Astrocyte (in vitro differentiated cells and primary cell): Measurements from ENCODE around the gene EXOSC7. TPM values are rescaled to one million over a fixed set of nuclear protein-coding genes. Genes with fewer than 3 reads are reported as not detected.

ENCODE experiments used
- DNase-seq: peaks from one replicate; pipeline ENCODE4 v3.0.0-alpha.2; 2010; ENCODE audit warnings: low read depth
- FAIRE-seq: peaks from 2 replicates; lab custom pipeline; 2011; peaks lifted over from hg19 to GRCh38; lab: Jason Lieb, UNC
- H2AFZ ChIP-seq: 2 replicates; pipeline ENCODE4 v1.6.0; 2012; ENCODE audit warnings: low read depth, low read length, inconsistent platforms
- H3K27ac ChIP-seq: 2 replicates; pipeline ENCODE4 v1.5.1; 2011; ENCODE audit warnings: low read depth, low read length, inconsistent platforms
- H3K27me3 ChIP-seq: 2 replicates; pipeline ENCODE4 v1.6.0; 2011; ENCODE audit warnings: low read length, inconsistent platforms; ENCODE audit not compliant: insufficient read depth
- H3K36me3 ChIP-seq: 2 replicates; pipeline ENCODE4 v1.5.1; 2011; ENCODE audit warnings: low read length, inconsistent platforms; ENCODE audit not compliant: insufficient read depth
- H3K4me1 ChIP-seq: 2 replicates; pipeline ENCODE4 v1.5.1; 2011; ENCODE audit warnings: low read length, inconsistent platforms; ENCODE audit not compliant: insufficient read depth
- H3K4me2 ChIP-seq: 2 replicates; pipeline ENCODE4 v1.6.0; 2012; ENCODE audit warnings: low read length, inconsistent platforms
- H3K4me3 ChIP-seq: 2 replicates; pipeline ENCODE4 v1.5.1; 2011; ENCODE audit warnings: low read depth, mild to moderate bottlenecking, low read length, inconsistent platforms; ENCODE audit not compliant: insufficient read depth
- H3K79me2 ChIP-seq: 2 replicates; pipeline ENCODE4 v1.6.0; 2012; ENCODE audit warnings: mild to moderate bottlenecking, low read length, inconsistent platforms; ENCODE audit not compliant: insufficient read depth
- H3K9ac ChIP-seq: 2 replicates; pipeline ENCODE4 v1.6.0; 2012; ENCODE audit warnings: mild to moderate bottlenecking, low read length, inconsistent platforms
- H3K9me3 ChIP-seq: 2 replicates; pipeline ENCODE4 v1.5.1; 2012; ENCODE audit warnings: low read depth, mild to moderate bottlenecking, low read length, inconsistent platforms; ENCODE audit not compliant: insufficient read depth
- H4K20me1 ChIP-seq: 2 replicates; pipeline ENCODE4 v1.6.0; 2012; ENCODE audit warnings: low read length, inconsistent platforms; ENCODE audit not compliant: insufficient read depth
- H3K27ac Mint-ChIP-seq: one replicate; pipeline ENCODE4 v1.8.0; 2021; ENCODE audit warnings: mild to moderate bottlenecking, mixed read lengths; ENCODE audit not compliant: unreplicated experiment
- H3K27me3 Mint-ChIP-seq: one replicate; pipeline ENCODE4 v1.8.0; 2021; ENCODE audit warnings: low read depth, mixed read lengths; ENCODE audit not compliant: unreplicated experiment
- H3K36me3 Mint-ChIP-seq: one replicate; pipeline ENCODE4 v1.8.0; 2021; ENCODE audit warnings: low read depth, mixed read lengths; ENCODE audit not compliant: unreplicated experiment
- H3K4me1 Mint-ChIP-seq: one replicate; pipeline ENCODE4 v1.8.0; 2021; ENCODE audit warnings: low read depth, mixed read lengths; ENCODE audit not compliant: unreplicated experiment
- H3K4me3 Mint-ChIP-seq: one replicate; pipeline ENCODE4 v1.8.0; 2021; ENCODE audit warnings: mild to moderate bottlenecking, moderate library complexity, mixed read lengths; ENCODE audit not compliant: unreplicated experiment
- H3K9me3 Mint-ChIP-seq: one replicate; pipeline ENCODE4 v1.8.0; 2021; ENCODE audit warnings: mild to moderate bottlenecking, mixed read lengths; ENCODE audit not compliant: unreplicated experiment
- CTCF ChIP-seq: IDR thresholded peaks from 2 replicates; pipeline ENCODE4 v1.5.1; 2011; ENCODE audit warnings: low read depth, mild to moderate bottlenecking, inconsistent platforms, low read length, moderate library complexity; ENCODE audit not compliant: insufficient read depth
- EZH2 ChIP-seq: IDR thresholded peaks from 2 replicates; pipeline ENCODE4 v1.6.1; 2012; ENCODE audit warnings: mild to moderate bottlenecking, low read length, inconsistent platforms; ENCODE audit not compliant: insufficient read depth
- total RNA-seq: library from RNA; stranded (reverse); gene quantifications from 2 replicates; pipeline ENCODE4 v1.2.1, GENCODE V29; 2021

EXOSC7 gene
- total RNA-seq, 1 donor from 2014 or later = 38.6 TPM

GRCh38 chr3:44931791-44932190, 44.3 kb upstream of the EXOSC7 start:
- peaks cover 15% of the 10 kb centered on the region for H4K20me1 ChIP-seq
- Mint-ChIP-seq H3K4me3 (no peak overlapping the region), H3K27ac (no peak overlapping the region), H3K27me3 (no peaks in the 10 kb centered on the region), H3K9me3 (no peaks in the 10 kb centered on the region), H3K36me3 (peaks cover 28% of the 10 kb centered on the region), H3K4me1 (no peaks in the 10 kb centered on the region)
- H3K9me3 ChIP-seq = no peaks in the 10 kb centered on the region
- no peaks in the 10 kb centered on the region for H3K27me3 ChIP-seq
- no peak overlapping the region for H3K4me3 ChIP-seq
- no peaks in the 10 kb centered on the region for H3K4me1 ChIP-seq
- H2AFZ ChIP-seq = no peak overlapping the region
- FAIRE-seq (no peak), DNase-seq (no peak)
- no peak overlapping the region for H3K27ac ChIP-seq
- no peaks in the 10 kb centered on the region for H3K79me2 ChIP-seq
- no peak overlapping the region for H3K4me2 ChIP-seq
- TF ChIP-seq EZH2 (no peak), CTCF (no peak)
- H3K36me3 ChIP-seq = peaks cover 2% of the 10 kb centered on the region
- no peak overlapping the region for H3K9ac ChIP-seq

GRCh38 chr3:44932271-44932670, 43.8 kb upstream of the EXOSC7 start:
- H4K20me1 ChIP-seq = peaks cover 15% of the 10 kb centered on the region
- no peak overlapping the region for H3K9ac ChIP-seq
- H3K9me3 ChIP-seq = no peaks in the 10 kb centered on the region
- H3K4me1 ChIP-seq = no peaks in the 10 kb centered on the region
- H3K4me3 ChIP-seq = no peak overlapping the region
- H3K36me3 ChIP-seq = peaks cover under 1% of the 10 kb centered on the region
- H3K27ac ChIP-seq = no peak overlapping the region
- no peak for FAIRE-seq
- Mint-ChIP-seq H3K4me1 (no peaks in the 10 kb centered on the region), H3K27me3 (no peaks in the 10 kb centered on the region), H3K36me3 (peaks cover 27% of the 10 kb centered on the region), H3K9me3 (no peaks in the 10 kb centered on the region), H3K4me3 (no peak overlapping the region), H3K27ac (no peak overlapping the region)
- no peak overlapping the region for H3K4me2 ChIP-seq
- H3K79me2 ChIP-seq = no peaks in the 10 kb centered on the region
- no peak for DNase-seq
- no peak overlapping the region for H2AFZ ChIP-seq
- no peaks in the 10 kb centered on the region for H3K27me3 ChIP-seq
- no peak for TF ChIP-seq CTCF
- no peak for TF ChIP-seq EZH2

- H3K27ac ChIP-seq = no peak overlapping the region
- Mint-ChIP-seq H3K36me3 (peaks cover 30% of the 10 kb centered on the region), H3K4me1 (no peaks in the 10 kb centered on the region), H3K9me3 (no peaks in the 10 kb centered on the region), H3K27ac (no peak overlapping the region), H3K4me3 (no peak overlapping the region), H3K27me3 (no peaks in the 10 kb centered on the region)
- no peak overlapping the region for H3K9ac ChIP-seq
- no peak overlapping the region for H3K4me3 ChIP-seq
- H3K9me3 ChIP-seq = no peaks in the 10 kb centered on the region
- DNase-seq = no peak
- no peaks in the 10 kb centered on the region for H3K27me3 ChIP-seq
- TF ChIP-seq CTCF (no peak), EZH2 (no peak)
- H3K4me1 ChIP-seq = no peaks in the 10 kb centered on the region
- H2AFZ ChIP-seq = no peak overlapping the region
- H3K79me2 ChIP-seq = no peaks in the 10 kb centered on the region
- H3K36me3 ChIP-seq = no peaks in the 10 kb centered on the region
- H3K4me2 ChIP-seq = no peak overlapping the region
- peaks cover 15% of the 10 kb centered on the region for H4K20me1 ChIP-seq
- no peak for FAIRE-seq
Observed at GRCh38 chr3:44932986-44933944, 42.8 kb upstream of the EXOSC7 start.
